DOHH2 (cell line): ENCODE measurements around the gene ANXA3.

ENCODE experiments used
- EZH2phosphoT487 ChIP-seq: fragments of 200-600 bp; sonication (generic); IDR thresholded peaks from 2 replicates; pipeline ENCODE4 v1.6.1; 2017; ENCODE audit warnings: borderline replicate concordance, mild to moderate bottlenecking, antibody characterized with exemption, low read length, moderate library complexity, mixed read lengths
- TF ChIP-seq, protein P1 (sequence below): fragments of 200-600 bp; sonication (generic); IDR thresholded peaks from one replicate; pipeline ENCODE4 v1.5.1; 2014; ENCODE audit warnings: antibody characterized with exemption, mild to moderate bottlenecking, low read depth, low read length; ENCODE audit not compliant: poor library complexity, severe bottlenecking

DNA sequence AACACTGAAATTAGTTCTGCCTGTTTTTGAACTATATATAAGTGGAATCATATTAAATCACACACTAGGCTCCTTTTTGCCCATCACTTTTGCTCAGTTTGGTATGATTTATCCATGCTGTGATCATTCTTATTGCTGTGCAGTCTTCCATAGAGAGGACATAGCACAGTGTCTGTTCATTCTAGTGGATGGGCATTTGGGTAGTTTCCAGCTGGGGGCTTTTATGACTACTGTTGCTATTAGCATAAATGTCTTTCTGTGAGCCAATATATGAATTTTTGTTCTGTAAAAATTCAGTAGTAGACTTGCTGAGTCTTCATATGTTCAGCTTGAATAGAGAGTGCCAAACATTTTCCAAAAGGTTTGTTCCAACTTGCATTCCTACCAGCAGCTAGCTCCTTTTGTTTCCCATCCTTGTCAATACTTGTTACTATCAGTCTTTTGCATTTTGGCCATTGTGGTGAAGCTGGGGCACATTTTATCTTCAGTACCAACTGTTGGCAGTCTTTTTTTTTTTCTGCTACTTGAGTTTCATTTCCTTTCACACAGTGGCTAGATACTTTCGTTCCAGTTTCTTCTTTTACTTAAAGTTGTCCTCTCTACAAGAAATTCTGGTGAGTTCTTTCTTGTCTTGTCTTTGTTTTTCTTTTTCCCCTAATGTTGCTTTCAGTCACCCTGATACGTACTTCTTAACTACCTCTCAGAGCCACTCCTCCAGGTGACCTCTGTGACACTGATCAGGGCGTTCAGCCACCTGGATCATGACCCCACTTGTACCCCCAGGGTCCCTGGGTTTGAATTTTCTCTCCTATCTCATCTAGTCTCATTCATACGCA lies 87.0 kb downstream of the ANXA3 start:
- TF ChIP-seq, protein P1, sequence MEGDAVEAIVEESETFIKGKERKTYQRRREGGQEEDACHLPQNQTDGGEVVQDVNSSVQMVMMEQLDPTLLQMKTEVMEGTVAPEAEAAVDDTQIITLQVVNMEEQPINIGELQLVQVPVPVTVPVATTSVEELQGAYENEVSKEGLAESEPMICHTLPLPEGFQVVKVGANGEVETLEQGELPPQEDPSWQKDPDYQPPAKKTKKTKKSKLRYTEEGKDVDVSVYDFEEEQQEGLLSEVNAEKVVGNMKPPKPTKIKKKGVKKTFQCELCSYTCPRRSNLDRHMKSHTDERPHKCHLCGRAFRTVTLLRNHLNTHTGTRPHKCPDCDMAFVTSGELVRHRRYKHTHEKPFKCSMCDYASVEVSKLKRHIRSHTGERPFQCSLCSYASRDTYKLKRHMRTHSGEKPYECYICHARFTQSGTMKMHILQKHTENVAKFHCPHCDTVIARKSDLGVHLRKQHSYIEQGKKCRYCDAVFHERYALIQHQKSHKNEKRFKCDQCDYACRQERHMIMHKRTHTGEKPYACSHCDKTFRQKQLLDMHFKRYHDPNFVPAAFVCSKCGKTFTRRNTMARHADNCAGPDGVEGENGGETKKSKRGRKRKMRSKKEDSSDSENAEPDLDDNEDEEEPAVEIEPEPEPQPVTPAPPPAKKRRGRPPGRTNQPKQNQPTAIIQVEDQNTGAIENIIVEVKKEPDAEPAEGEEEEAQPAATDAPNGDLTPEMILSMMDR: no peak
- no peak for TF ChIP-seq EZH2phosphoT487
